Upper lobe of left lung (tissue), 6 donors: Measurements from ENCODE around the gene PCSK1N. TPM values are rescaled to one million over a fixed set of nuclear protein-coding genes. Genes with fewer than 3 reads are reported as not detected.

Experiments used
- ATAC-seq, 2 donors: fragments of 200-7000 bp; cut with Tn5 transposase; one replicate each; pipeline ENCODE4 v1.9.1; 2022; ENCODE audit warnings: mild to moderate bottlenecking in 2 of 2, moderate library complexity in 2 of 2; ENCODE audit not compliant: low FRiP score in 2 of 2
- DNase-seq, 2 donors: peaks; one replicate each; pipeline ENCODE4 v3.0.0-alpha.2; 2019 to 2020
- H3K27ac ChIP-seq, 4 donors: fragments of 200-600 bp; sonication (generic); one replicate each; pipeline ENCODE4 v1.5.1; 2016 to 2019
- H3K27me3 ChIP-seq, 4 donors: fragments of 200-600 bp; sonication (generic); one replicate each; pipeline ENCODE4 v1.5.1; 2017 to 2019
- H3K36me3 ChIP-seq, 4 donors: fragments of 200-600 bp; sonication (generic); one replicate each; pipeline ENCODE4 v1.5.1; 2016 to 2019
- H3K4me1 ChIP-seq, 4 donors: fragments of 200-600 bp; sonication (generic); one replicate each; pipeline ENCODE4 v1.5.1; 2018 to 2019
- H3K4me3 ChIP-seq, 4 donors: fragments of 200-600 bp; sonication (generic); one replicate each; pipeline ENCODE4 v1.5.1; 2017 to 2019; ENCODE audit warnings: mild to moderate bottlenecking in 2 of 4, moderate library complexity in 1 of 4
- H3K9me3 ChIP-seq, 4 donors: fragments of 200-600 bp; sonication (generic); one replicate each; pipeline ENCODE4 v1.5.1; 2018 to 2019
- EP300 ChIP-seq, 4 donors: sonication (generic); formaldehyde crosslinking; IDR thresholded peaks; one replicate each; pipeline ENCODE4 v1.5.1; 2017; ENCODE audit warnings: antibody characterized with exemption in 4 of 4, control low read depth in 2 of 4
- POLR2A ChIP-seq, 4 donors: fragments of 450-650 bp; IDR thresholded peaks; one replicate each; pipeline ENCODE4 v1.5.1; 2016 to 2017; ENCODE audit warnings: antibody characterized with exemption in 4 of 4, mild to moderate bottlenecking in 2 of 4
- POLR2AphosphoS5 ChIP-seq, 2 donors: sonication (generic); formaldehyde crosslinking; IDR thresholded peaks; one replicate each; pipeline ENCODE4 v1.5.1; 2017; ENCODE audit warnings: antibody characterized with exemption in 2 of 2
- WGBS, 2 donors: methylation state at CpG; one replicate each; pipeline ENCODE4 v1.1.5; 2017 to 2018; 5-methylcytosine and 5-hydroxymethylcytosine counted together
- total RNA-seq, 6 donors: library from RNA; depleted of rRNA in 4 of 6; stranded (reverse); fragments of >200 nt in 4 of 6; gene quantifications; one replicate each; pipeline versions ENCODE4 v1.1.0 to v1.2.1, GENCODE V29; 2016 to 2021
- TF ChIP-seq, protein P1 (sequence below), 6 experiments: fragments of 450-650 bp in 4 of 6; fragments of 200-600 bp in 2 of 6; sonication (generic) in 2 of 6; IDR thresholded peaks; one replicate each; pipeline ENCODE4 v1.5.1; 2016 to 2019; ENCODE audit warnings: antibody characterized with exemption in 6 of 6
- donor health status: DM: no; HTN: no; CAD: no; lungs with moderate emphysema.
- donor health status: DM: no; HTN: yes; CAD: no; lungs with severe emphysema.

The PCSK1N gene
- total RNA-seq, 6 donors from 2014 or later, result 1.0 to 7.5 (median 2.3) TPM

DNA sequence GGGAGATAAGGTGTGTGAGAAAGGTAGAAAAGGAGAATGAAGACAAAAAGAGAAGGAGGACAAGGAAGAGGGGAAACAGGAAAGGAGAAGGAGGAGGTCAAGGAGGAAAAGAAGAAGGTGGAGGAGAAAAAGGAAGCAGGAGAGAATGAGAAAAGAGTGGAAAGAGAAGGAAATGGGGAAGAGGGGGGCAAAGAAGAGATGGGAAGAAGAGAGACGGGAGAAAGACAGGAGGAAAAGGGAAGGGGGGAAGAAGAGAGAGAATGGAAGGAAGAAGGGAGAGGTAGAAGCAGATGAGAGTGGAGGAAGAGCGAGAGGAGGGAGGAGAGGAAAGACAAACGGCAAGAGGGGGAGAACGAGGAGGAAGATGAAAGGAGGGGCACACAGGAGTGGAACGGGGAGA is 44.9 kb downstream of the PCSK1N start:
- no peaks in the 10 kb centered on the region for H3K4me1 ChIP-seq
- H3K27me3 ChIP-seq, result no peaks in the 10 kb centered on the region
- H3K9me3 ChIP-seq, result no peaks in the 10 kb centered on the region
- H3K27ac ChIP-seq, result no peak overlapping the region
- WGBS, 2 donors, result 49 to 63% methylated on average over 5 of the region's 5 CpGs
- H3K4me3 ChIP-seq, result no peak overlapping the region
- TF ChIP-seq POLR2A (IDR thresholded peaks at IDR 0.05), result no peak
- H3K36me3 ChIP-seq, result no peaks in the 10 kb centered on the region
- DNase-seq, result no peak
- no peak for ATAC-seq

DNA sequence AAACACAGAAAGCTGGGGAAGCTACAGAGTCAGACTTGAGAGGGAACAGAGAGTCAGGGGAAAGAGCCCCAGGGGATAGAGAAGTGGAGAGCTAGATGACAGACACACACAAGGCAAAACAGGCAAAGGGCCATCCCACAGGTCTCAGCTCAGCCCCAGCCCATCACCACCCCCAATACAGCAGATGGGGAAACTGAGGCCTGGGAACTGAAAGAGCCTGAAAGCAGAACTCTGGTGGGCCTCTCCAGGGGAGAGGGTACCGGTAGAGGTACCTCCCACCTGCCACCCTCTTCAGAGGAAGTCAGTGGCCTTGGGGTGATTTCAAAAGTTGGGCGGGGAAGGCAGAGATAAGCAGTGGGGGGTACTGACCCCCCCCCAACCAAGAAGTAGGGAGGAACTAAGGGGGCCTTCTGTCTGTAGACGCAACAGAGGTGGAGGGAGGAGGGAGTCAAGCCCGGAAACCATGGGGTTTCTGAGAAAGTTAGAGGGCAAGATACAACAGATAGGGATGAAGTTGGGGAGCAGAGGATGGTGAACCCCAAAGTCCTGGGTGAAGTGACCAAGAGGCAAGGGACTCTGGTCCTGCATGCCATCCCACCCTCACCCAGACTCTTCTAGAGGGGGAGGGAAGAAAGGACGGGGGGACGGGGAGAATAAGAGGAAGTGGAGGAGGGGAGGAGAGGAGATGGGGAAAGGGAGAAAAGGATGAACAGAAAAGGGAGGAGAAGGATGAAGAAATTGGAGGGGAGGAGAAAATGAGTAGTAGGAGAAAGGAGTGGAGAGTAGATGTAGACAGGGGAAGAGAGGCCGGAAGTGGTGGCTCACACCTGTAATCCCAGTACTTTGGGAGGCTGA is 45.8 kb downstream of the PCSK1N start:
- Histone ChIP-seq H3K27ac (no peak overlapping the region), H3K36me3 (no peaks in the 10 kb centered on the region), H3K27me3 (no peaks in the 10 kb centered on the region), H3K9me3 (no peaks in the 10 kb centered on the region), H3K4me3 (no peak overlapping the region), H3K4me1 (no peaks in the 10 kb centered on the region)
- 62 to 77% methylated on average over 7 of the region's 7 CpGs for WGBS, 2 donors
- ATAC-seq (no peak), DNase-seq (no peak)
- no peak for TF ChIP-seq POLR2AphosphoS5 (IDR thresholded peaks at IDR 0.05)
- TF ChIP-seq POLR2A (IDR thresholded peaks at IDR 0.05), result no peak
- TF ChIP-seq, protein P1, sequence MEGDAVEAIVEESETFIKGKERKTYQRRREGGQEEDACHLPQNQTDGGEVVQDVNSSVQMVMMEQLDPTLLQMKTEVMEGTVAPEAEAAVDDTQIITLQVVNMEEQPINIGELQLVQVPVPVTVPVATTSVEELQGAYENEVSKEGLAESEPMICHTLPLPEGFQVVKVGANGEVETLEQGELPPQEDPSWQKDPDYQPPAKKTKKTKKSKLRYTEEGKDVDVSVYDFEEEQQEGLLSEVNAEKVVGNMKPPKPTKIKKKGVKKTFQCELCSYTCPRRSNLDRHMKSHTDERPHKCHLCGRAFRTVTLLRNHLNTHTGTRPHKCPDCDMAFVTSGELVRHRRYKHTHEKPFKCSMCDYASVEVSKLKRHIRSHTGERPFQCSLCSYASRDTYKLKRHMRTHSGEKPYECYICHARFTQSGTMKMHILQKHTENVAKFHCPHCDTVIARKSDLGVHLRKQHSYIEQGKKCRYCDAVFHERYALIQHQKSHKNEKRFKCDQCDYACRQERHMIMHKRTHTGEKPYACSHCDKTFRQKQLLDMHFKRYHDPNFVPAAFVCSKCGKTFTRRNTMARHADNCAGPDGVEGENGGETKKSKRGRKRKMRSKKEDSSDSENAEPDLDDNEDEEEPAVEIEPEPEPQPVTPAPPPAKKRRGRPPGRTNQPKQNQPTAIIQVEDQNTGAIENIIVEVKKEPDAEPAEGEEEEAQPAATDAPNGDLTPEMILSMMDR (IDR thresholded peaks at IDR 0.05), result no peak
- no peak for TF ChIP-seq EP300 (IDR thresholded peaks at IDR 0.05)

DNA sequence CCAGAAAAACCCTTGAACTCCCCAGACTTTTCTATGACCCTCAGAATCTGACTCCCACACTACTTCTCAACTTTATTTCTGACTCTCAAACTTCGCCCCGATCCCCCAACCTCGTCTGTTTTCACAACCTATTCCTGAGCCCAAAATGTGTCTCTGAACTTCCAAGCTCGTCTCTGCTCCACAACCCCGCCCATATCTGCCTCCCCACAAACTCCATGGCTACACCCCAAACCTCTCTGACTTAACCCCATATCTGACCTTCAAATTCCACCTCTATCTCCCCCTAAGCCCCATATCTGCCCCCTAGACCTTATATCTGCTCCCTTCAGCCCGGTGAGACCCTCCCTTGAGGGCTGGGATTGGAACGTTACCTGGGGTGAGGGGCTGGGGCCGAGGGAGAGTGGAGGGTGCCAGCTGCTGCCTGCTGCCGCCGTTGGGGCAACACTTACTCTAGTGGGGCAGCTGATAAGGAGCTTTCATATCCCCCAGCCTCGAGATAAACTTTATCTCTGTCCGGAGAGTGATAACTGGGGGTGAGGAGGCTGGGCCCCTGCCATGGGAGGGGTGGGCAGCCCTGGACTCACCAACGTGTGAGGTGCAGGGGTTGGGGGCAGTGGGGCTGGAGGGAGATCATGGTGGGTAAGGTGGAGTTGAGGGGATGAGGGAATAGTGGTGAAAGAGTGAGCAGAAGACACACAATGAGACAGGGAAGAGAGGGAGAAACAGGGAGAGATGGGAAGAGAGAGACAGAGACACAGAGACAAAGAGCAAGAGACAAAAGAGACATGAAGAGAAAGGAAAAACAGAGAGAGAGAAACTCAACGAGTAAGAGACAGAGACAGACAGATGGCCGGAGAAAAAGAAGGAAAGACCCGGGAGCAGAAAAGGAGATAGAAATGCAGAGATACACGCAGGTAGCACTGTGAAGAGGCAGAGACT is 47.6 kb downstream of the PCSK1N start:
- no peak for ATAC-seq
- no peak for TF ChIP-seq POLR2A (IDR thresholded peaks at IDR 0.05)
- no peak for TF ChIP-seq POLR2AphosphoS5 (IDR thresholded peaks at IDR 0.05)
- no peak for TF ChIP-seq EP300 (IDR thresholded peaks at IDR 0.05)
- TF ChIP-seq, protein P1 (IDR thresholded peaks at IDR 0.05), result no peak
- no peak overlapping the region for H3K27ac ChIP-seq
- WGBS, 2 donors, result 53 to 66% methylated on average over 11 to 17 of the region's 17 CpGs
- no peak overlapping the region for H3K4me3 ChIP-seq
- H3K4me1 ChIP-seq, result no peaks in the 10 kb centered on the region
- H3K9me3 ChIP-seq, result no peaks in the 10 kb centered on the region
- no peaks in the 10 kb centered on the region for H3K27me3 ChIP-seq
- no peaks in the 10 kb centered on the region for H3K36me3 ChIP-seq
- DNase-seq, result no peak

DNA sequence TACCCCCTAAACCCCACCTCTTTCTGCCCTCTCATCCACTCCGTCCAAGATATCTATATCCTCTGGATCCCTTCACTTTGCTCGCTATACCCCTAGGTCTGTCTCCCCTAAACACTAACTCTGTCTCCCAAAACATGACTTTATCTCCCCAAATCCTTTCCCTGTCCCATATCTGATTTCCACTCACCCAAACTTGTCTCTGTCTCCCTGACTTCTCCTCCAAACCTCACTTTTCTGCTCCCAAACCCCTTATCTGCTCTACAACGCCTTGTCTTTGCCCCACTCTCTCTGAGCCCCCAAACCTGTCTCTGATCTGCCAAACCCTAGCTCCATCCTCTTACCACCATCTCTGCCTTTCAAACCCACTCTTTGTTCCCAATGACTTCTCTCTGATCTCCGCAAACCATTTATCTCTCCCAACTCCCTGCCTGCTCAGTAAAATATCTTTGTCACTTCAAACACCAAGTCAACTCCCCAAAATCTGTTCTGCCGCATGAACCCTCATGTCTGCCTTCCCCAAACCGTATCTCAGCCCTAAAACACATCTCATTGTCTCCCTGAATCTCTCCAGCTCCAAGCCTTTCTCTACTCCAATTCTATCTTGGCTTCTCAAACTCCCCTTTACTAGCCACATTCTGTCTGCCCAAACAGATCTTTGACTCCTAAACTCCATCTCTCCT is 48.4 kb downstream of the PCSK1N start:
- no peak for ATAC-seq
- no peaks in the 10 kb centered on the region for H3K9me3 ChIP-seq
- no peaks in the 10 kb centered on the region for H3K27me3 ChIP-seq
- no peaks in the 10 kb centered on the region for H3K4me1 ChIP-seq
- no peak for DNase-seq
- 60 to 81% methylated on average over 6 of the region's 6 CpGs for WGBS, 2 donors
- no peaks in the 10 kb centered on the region for H3K36me3 ChIP-seq
- H3K4me3 ChIP-seq, result no peak overlapping the region
- TF ChIP-seq POLR2AphosphoS5 (IDR thresholded peaks at IDR 0.05) (no peak), EP300 (IDR thresholded peaks at IDR 0.05) (no peak), POLR2A (IDR thresholded peaks at IDR 0.05) (no peak)
- TF ChIP-seq, protein P1 (IDR thresholded peaks at IDR 0.05), result no peak
- no peak overlapping the region for H3K27ac ChIP-seq

DNA sequence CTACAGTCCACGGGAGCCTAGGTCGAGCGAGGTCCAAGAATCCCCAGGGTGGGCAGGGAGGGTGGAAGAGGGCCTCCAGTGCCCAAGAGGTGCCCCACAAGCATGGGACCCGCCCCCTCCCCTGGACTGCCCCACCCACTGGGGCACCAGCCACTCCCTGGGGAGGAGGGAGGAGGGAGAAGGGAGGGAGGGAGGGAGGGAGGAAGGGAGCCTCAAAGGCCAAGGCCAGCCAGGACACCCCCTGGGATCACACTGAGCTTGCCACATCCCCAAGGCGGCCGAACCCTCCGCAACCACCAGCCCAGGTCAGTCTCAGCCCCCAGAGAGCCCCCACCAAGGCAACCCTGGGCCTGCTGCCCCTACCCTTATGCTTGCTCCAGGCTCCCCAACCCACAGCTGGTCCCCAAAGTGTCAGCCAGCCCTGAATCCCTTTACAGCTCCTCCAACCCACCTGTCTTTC is 49.0 kb downstream of the PCSK1N start, which contains the start of gene GATA1:
Gene GATA1, plus strand, starts transcription at position 250 of the 460 bp plus-strand sequence. CDS start 4,520 bp downstream, outside the sequence.
- Histone ChIP-seq H3K36me3 (no peaks in the 10 kb centered on the region), H3K4me3 (no peak within 1 kb of the TSS), H3K4me1 (no peaks in the 10 kb centered on the region), H3K27ac (no peak within 1 kb of the TSS), H3K9me3 (no peaks in the 10 kb centered on the region), H3K27me3 (no peaks in the 10 kb centered on the region)
- ATAC-seq (no peak), DNase-seq (no peak)
- WGBS, 2 donors, result 75% methylated on average over 6 of the region's 7 CpGs; no CpG with 5 or more reads in 1 of the 2 donors
- no peak for TF ChIP-seq EP300 (IDR thresholded peaks at IDR 0.05)
- TF ChIP-seq, protein P1 (IDR thresholded peaks at IDR 0.05), result no peak
- no peak for TF ChIP-seq POLR2AphosphoS5 (IDR thresholded peaks at IDR 0.05)
- no peak for TF ChIP-seq POLR2A (IDR thresholded peaks at IDR 0.05)
